Occipital lobe (tissue), 2 donors: ENCODE results near the gene CPT1B. TPM values are rescaled to one million over a fixed set of nuclear protein-coding genes. Genes with fewer than 3 reads are reported as not detected.
"Not testable (repeated sequence)": the region's sequence is repeated elsewhere in the genome, so short reads cannot be mapped to it uniquely, and the experiment has no call there.

ENCODE experiments used
- DNase-seq: peaks from one replicate; lab custom pipeline; 2025; lab: John Stamatoyannopoulos, UW
- total RNA-seq: library from RNA; depleted of rRNA; stranded (reverse); fragments of >200 nt; gene quantifications from one replicate; pipeline ENCODE4 v1.2.3, GENCODE V29; 2014

CPT1B gene
- total RNA-seq, 1 donor from 2014 or later: 6.7 TPM

DNA sequence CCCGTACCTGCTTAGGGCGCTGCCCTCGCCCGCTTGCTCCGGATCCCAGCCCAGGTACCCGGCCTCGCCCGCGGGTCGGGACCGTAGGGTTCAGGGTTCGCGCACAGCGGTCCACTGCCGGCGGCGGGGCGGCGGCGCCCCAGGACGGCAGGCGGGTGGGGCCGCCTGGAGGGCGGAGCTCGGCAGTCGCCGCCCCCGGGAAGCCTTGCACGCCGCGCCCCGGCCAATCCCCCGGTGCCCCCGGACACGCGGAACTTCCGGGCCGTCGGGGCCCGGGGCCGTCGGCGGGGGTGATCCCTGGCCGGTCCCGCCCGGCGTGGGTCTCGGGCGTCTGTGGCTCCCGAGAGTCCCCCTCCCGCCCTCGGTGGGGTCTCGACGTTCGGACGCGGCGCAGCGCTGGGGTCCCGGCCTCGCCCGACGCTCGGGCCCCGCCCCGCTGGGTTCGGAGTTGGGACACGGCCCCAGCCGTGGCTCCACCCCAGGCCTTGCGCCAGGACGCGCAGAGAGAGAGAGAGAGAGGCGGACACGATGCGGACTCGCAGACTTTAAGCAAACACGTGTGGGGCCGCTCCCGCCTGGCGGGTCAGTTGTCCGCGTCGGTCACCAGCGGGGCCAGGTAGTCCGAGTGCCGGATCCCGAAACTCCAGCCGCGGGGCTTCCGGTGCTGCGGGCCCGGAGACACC lies 48.2 kb downstream of the CPT1B start, which contains the start of gene TYMP:
Gene TYMP, minus strand, starts transcription at position 116 of the 683 bp plus-strand sequence. CDS start 303 bp downstream, outside the sequence.
- no peak for DNase-seq

- no peak for DNase-seq
Observed at GRCh38 chr22:50529416-50529896, 48.8 kb downstream of the CPT1B start.

GRCh38 chr22:50528682-50529415 lies 49.4 kb downstream of the CPT1B start:
- no peak for DNase-seq

GRCh38 chr22:50527921-50528681 lies 50.1 kb downstream of the CPT1B start:
- no peak for DNase-seq

GRCh38 chr22:50526834-50527801 lies 51.1 kb downstream of the CPT1B start:
- no peak for DNase-seq

DNA sequence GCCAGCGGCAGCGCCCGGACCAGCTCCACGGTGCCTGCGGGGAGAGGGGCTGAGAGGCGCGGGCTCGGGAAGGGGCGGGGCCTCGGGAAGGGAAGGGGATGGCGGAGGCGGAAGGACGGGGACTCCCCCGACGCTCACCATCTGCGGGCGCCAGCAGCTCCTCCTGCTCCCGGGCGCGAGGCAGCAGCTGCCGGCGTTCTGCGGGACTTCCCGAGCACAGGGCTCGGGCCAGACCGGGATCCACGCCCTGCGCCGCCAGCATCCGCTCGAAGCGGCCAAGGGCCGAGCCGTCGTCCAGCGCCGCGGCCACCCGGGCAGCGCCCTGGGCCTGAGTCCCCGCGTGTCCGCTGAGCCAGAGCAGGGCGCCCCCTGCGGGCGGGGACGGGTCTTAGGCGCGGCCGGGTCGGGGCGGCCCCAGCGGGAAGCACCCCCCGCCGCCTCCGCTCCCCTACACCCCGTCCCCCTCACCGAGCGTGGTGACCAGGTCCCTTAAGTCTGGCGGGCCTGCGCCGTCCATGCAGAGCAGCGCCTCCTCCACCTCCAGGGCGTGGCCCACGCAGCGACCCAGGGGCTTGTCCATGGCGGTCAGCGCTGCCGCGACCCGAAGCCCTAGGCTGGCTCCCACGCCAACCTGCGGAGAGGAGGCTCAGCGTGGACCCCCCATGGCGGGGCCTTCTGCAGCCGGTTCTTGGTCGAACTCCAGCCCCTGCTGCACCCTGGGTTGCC lies 52.0 kb downstream of the CPT1B start:
- peak; percentile 63 for DNase-seq

DNA sequence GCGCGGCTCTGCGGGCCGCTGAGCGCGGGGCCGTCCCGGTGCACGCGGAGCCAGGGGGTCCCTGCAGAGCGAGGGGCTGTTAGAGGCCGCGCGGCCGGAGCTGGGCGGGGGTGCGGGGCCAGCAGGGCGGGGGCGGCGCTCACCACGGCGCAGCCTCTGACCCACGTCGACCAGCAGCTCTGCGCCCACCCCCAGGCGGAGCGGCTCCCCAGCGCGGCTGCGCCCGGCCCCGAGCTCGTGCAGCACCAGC lies 52.4 kb downstream of the CPT1B start:
- DNase-seq: no peak

DNA sequence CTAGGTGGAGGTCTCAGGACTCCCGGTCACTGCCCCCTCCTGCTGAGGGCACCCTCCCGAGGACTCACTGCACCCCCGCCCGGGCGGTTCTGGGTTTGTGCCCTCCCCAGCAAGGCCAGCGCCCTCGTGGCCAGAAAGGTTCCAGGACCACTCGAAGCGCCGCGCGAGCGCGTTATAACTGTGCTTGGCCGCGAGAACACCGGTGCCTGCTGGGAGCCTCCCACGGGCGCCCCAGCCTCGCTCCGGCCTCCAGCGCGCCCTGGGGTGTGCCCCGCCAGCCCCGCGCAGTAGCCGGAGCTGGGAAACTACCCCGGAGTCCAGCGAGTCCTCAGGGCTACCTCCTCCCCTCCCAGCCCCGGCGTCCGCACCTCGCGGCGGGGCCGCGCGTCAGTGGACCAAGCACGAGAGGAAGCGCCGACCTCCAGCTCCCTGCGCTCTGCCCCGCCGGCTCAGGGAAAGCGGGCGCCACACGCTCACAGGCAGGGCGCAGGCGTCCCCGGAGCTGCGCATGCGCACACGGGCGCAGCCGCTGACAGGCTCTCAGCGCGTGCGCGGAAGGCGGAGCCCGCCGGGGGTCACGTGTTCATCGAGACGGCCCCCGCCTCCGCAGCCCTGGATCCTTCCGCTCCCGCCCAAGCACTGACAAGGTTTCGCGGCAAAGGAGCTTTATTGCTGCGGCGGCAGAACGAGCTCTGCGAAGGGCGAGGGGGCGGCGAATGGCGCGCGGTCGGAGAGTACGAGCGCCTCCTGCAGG lies 52.9 kb downstream of the CPT1B start, which contains the start of gene SCO2:
Gene SCO2, minus strand, starts transcription at position 495 of the 754 bp plus-strand sequence. CDS start 1,187 bp downstream, outside the sequence.
- peak; percentile 91 for DNase-seq

- DNase-seq: no peak
Observed at GRCh38 chr22:50524676-50525103, 53.5 kb downstream of the CPT1B start.

GRCh38 chr22:50523806-50524675 lies 54.2 kb downstream of the CPT1B start:
- DNase-seq: no peak

- DNase-seq: no peak
Observed at GRCh38 chr22:50523458-50523805, 54.8 kb downstream of the CPT1B start.

DNA sequence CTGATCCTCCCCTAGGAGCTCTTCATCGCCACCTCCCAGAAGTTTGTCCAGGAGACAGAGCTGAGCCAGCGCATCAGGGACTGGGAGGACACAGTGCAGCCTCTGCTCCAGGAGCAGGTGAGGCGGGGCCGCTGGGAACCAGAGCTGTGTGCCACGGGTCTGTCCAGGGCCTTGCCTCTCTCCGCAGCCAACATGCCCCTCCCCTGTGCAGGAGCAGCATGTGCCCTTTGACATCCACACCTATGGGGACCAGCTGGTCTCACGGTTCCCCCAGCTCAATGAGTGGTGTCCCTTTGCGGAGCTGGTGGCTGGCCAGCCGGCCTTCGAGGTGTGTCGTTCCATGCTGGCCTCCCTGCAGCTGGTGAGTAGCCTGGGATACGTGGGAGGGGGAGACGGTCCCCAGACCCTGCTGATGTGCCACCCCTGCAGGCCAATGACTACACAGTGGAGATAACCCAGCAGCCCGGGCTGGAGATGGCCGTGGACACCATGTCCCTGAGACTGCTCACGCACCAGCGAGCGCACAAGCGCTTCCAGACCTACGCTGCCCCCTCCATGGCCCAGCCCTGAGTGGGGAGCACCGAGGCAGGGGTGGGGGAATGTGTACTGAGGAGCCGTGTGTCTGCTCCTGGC lies 55.3 kb downstream of the CPT1B start:
- no peak for DNase-seq

DNA sequence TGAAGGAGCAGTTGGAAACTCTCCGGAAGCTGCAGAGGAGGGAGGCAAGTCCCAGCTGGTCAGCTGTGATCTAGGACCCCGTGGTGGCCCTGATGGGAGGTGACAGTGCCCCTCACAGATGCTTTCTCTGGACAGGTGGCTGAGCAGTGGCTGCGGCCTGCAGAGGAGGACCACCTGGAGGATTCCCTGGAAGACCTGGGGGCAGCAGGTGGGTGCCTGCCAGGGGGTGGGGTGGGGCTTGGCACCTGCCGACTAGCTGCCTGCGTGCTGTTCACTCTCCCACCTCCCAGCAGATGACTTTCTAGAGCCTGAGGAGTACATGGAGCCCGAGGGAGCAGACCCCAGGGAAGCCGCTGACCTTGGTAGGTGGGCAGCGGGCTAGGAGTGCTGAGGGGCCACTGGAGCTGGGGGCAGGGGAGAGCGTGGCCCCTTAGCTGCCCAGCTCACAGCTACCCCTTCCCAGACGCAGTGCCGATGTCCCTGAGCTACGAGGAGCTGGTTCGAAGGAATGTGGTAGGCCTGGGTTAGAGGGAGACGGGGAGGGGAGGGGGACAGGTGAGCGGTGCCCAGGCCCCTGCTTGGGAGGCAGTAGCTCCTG lies 55.9 kb downstream of the CPT1B start:
- no peak for DNase-seq

- no peak for DNase-seq
Observed at GRCh38 chr22:50521710-50522109, 56.5 kb downstream of the CPT1B start.

DNA sequence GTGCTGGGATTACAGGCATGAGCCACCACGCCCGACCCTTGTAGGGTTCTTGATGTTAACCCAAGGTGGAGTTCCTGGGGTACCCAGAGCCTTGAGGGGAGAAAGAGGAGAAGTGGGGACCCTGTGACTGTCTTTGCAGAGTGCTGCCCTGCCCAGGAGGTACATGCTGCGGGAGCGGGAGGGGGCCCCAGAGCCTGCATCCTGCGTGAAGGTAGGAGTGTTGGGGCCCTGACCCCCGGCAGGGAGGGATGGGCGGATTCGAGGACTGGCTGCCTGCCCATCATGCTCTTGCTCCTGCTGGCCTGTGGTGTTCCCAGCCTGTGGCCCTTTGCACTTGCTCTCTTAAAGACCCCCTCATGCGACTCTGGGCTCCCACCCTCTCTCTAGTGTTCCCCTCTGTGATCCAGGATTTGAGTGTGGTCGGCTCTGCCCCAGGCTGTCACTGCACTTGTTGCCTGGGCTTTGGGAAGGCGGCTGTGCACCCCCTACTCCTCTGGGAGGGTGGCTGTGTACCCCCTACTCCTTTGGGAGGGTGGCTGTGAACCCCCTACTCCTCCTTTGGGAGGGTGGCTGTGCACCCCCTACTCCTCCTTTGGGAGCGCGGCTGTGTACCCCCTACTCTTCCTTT lies 57.3 kb downstream of the CPT1B start:
- no peak for DNase-seq

DNA sequence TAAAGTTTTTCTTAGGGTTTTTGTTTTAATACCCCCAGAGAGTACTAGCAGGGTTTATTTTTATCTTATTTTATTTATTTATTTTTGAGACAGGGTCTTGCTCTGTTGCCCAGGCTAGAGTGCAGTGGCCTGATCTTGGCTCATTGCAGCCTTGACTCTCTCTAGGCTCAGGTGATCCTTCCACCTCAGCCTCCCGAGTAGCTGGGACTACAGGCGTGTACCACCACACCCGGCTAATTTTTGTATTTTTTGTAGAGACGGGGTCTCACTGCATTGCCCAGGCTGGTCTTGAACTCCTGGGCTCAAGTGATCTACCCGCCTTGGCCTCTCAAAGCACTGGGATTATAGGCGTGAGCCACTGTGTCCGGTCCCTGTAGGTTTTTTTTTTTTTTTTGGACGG lies 58.0 kb downstream of the CPT1B start:
- not testable (repeated sequence) for DNase-seq

DNA sequence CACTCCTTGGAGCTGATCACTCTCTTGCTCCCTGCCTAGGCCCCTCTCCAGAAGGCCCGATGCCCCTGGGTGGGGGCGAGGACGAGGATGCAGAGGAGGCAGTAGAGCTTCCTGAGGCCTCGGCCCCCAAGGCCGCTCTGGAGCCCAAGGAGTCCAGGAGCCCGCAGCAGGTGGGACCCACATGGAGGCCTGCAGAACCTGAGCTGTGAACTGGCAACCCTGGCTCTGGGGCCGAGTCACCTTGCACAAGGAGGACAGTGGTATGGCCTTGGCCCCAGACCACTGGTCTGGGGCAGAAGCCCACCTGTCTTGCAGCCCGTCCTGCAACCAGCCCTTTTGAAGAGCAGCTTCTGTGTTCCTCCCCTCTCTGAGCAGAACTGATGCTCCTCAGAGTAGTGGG lies 59.1 kb downstream of the CPT1B start:
- DNase-seq: no peak
